ENCODE measurements around the gene ITGBL1. TPM values are rescaled to one million over a fixed set of nuclear protein-coding genes. Genes with fewer than 3 reads are reported as not detected.

The ITGBL1 gene
- total RNA-seq, 1 experiment from 2014 or later, result 0.22 TPM

DNA sequence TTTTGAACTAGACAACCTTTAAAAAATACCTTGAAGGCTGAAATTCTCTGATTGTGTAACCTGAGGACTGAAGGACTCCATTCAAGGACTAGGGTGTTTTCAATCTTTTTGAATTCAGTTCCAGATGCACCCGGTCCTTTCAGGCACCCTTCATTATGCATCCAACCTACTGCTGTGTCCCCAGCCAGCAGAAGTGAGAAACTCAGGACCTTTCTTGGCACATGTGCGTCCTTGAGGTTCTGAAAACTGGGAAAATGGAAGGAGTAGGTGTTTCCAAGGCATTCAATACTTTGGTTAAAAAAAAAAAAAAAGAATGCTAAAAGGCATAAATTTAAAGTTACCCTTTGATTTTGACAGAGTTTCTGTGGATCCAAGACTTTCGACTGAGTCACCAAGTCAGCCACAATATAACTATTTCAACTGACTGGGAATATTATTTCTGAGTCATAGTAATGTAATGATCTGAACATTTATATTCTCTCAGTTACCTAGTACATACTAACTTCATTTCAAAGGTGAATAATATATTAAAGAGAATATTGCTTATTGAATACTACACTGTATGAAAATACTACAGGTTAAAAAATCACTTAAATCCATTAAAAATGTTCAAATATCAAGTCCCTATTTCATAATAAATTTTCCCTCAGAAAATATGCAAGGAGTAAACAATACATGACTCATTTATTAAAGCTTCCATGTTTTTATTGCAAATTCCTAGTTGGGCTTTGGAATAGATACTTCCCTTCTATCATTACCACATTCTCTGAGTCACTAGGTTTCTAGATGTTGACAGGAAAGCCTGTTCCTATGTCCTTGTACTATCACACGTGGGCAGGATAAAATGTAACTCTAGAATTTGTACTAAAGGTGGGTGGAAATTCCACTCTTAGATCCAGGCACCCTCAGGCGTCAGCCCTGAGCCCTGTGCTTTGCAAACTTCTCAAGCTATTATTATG, 2.4 kb upstream of the ITGBL1 start:
- no peaks in the 10 kb centered on the region for H3K9me3 Mint-ChIP-seq
- ChIA-PET POLR2A (no interaction called here), CTCF (no interaction called here)
- no peaks in the 10 kb centered on the region for H3K27me3 Mint-ChIP-seq (ENCODE audit: low read depth)
- H3K4me1 Mint-ChIP-seq, result peaks cover 33% of the 10 kb centered on the region
- DNase-seq (ENCODE audit: low spot score), result no peak
- ATAC-seq, result no peak
- TF ChIP-seq FOXK1 (CRISPR knock-in tag; IDR thresholded peaks at IDR 0.05) (no peak), ZNF423 (CRISPR knock-in tag; IDR thresholded peaks at IDR 0.05) (peak; percentile 35; the same call in 1 of the 2 replicates)
- no peak overlapping the region for H3K4me3 Mint-ChIP-seq
- no peaks in the 10 kb centered on the region for H3K36me3 Mint-ChIP-seq
- H3K27ac Mint-ChIP-seq, result no peak overlapping the region

- no peak overlapping the region for H3K4me3 Mint-ChIP-seq
- POLR2A ChIA-PET, result no interaction called here
- ATAC-seq, result no peak
Measured at GRCh38 chr13:101450749-101451130, 1.7 kb upstream of the ITGBL1 start.

More at GRCh38 chr13:101450749-101451130, 1.7 kb upstream of the ITGBL1 start:
- CTCF ChIA-PET, result no interaction called here
- H3K27ac Mint-ChIP-seq, result no peak overlapping the region
- H3K27me3 Mint-ChIP-seq (ENCODE audit: low read depth), result no peaks in the 10 kb centered on the region
- no peaks in the 10 kb centered on the region for H3K9me3 Mint-ChIP-seq
- TF ChIP-seq ZNF317 (CRISPR knock-in tag; IDR thresholded peaks at IDR 0.05; ENCODE audit: borderline replicate concordance, low read depth) (no peak), SOX15 (CRISPR knock-in tag; IDR thresholded peaks at IDR 0.05) (no peak), ATF1 (CRISPR knock-in tag; IDR thresholded peaks at IDR 0.05) (no peak), STAT6 (CRISPR knock-in tag; conservative IDR thresholded peaks at IDR 0.05; ENCODE audit: low read depth) (no peak), MXD4 (CRISPR knock-in tag; IDR thresholded peaks at IDR 0.05; ENCODE audit: borderline replicate concordance) (no peak), ZNF425 (CRISPR knock-in tag; conservative IDR thresholded peaks at IDR 0.05) (no peak), CTCF (IDR thresholded peaks at IDR 0.05) (no peak), ERG (CRISPR knock-in tag; IDR thresholded peaks at IDR 0.05) (no peak), HMGA2 (CRISPR knock-in tag; IDR thresholded peaks at IDR 0.05) (no peak), NFYB (CRISPR knock-in tag; conservative IDR thresholded peaks at IDR 0.05; ENCODE audit: low read depth) (no peak), USF1 (CRISPR knock-in tag; IDR thresholded peaks at IDR 0.05) (no peak), RELA (CRISPR knock-in tag; IDR thresholded peaks at IDR 0.05; ENCODE audit: borderline replicate concordance) (no peak)
- TF ChIP-seq, protein P1, sequence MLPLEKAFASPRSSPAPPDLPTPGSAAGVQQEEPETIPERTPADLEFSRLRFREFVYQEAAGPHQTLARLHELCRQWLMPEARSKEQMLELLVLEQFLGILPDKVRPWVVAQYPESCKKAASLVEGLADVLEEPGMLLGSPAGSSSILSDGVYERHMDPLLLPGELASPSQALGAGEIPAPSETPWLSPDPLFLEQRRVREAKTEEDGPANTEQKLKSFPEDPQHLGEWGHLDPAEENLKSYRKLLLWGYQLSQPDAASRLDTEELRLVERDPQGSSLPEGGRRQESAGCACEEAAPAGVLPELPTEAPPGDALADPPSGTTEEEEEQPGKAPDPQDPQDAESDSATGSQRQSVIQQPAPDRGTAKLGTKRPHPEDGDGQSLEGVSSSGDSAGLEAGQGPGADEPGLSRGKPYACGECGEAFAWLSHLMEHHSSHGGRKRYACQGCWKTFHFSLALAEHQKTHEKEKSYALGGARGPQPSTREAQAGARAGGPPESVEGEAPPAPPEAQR (CRISPR knock-in tag; IDR thresholded peaks at IDR 0.05), result no peak
- TF ChIP-seq, protein P2, sequence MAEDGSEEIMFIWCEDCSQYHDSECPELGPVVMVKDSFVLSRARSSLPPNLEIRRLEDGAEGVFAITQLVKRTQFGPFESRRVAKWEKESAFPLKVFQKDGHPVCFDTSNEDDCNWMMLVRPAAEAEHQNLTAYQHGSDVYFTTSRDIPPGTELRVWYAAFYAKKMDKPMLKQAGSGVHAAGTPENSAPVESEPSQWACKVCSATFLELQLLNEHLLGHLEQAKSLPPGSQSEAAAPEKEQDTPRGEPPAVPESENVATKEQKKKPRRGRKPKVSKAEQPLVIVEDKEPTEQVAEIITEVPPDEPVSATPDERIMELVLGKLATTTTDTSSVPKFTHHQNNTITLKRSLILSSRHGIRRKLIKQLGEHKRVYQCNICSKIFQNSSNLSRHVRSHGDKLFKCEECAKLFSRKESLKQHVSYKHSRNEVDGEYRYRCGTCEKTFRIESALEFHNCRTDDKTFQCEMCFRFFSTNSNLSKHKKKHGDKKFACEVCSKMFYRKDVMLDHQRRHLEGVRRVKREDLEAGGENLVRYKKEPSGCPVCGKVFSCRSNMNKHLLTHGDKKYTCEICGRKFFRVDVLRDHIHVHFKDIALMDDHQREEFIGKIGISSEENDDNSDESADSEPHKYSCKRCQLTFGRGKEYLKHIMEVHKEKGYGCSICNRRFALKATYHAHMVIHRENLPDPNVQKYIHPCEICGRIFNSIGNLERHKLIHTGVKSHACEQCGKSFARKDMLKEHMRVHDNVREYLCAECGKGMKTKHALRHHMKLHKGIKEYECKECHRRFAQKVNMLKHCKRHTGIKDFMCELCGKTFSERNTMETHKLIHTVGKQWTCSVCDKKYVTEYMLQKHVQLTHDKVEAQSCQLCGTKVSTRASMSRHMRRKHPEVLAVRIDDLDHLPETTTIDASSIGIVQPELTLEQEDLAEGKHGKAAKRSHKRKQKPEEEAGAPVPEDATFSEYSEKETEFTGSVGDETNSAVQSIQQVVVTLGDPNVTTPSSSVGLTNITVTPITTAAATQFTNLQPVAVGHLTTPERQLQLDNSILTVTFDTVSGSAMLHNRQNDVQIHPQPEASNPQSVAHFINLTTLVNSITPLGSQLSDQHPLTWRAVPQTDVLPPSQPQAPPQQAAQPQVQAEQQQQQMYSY (CRISPR knock-in tag; IDR thresholded peaks at IDR 0.05), result no peak
- DNase-seq (ENCODE audit: low spot score), result no peak
- H3K36me3 Mint-ChIP-seq, result no peaks in the 10 kb centered on the region
- peaks cover 33% of the 10 kb centered on the region for H3K4me1 Mint-ChIP-seq
